Sigmoid colon (tissue), 7 donors: Measurements from ENCODE around the gene ZC3HAV1. TPM values are rescaled to one million over a fixed set of nuclear protein-coding genes. Genes with fewer than 3 reads are reported as not detected.

Source experiments
- DNase-seq: peaks from one replicate; pipeline ENCODE4 v3.0.0-alpha.2; 2019
- H3K27ac ChIP-seq, 4 donors: fragments of 200-600 bp; sonication (generic); one replicate each; pipeline ENCODE4 v1.5.1; 2016 to 2019; ENCODE audit warnings: mild to moderate bottlenecking in 1 of 4
- H3K27me3 ChIP-seq, 3 donors: fragments of 200-600 bp; sonication (generic); one replicate each; pipeline ENCODE4 v1.5.1; 2019; ENCODE audit warnings: mild to moderate bottlenecking in 1 of 3
- H3K36me3 ChIP-seq, 4 donors: fragments of 200-600 bp; sonication (generic); one replicate each; pipeline ENCODE4 v1.5.1; 2016 to 2019
- H3K4me1 ChIP-seq, 4 donors: fragments of 200-600 bp; sonication (generic); one replicate each; pipeline ENCODE4 v1.5.1; 2017 to 2019
- H3K4me3 ChIP-seq, 4 donors: fragments of 200-600 bp; sonication (generic); one replicate each; pipeline ENCODE4 v1.5.1; 2017 to 2019; ENCODE audit warnings: mild to moderate bottlenecking in 2 of 4, moderate library complexity in 1 of 4
- H3K9me3 ChIP-seq, 4 donors: fragments of 200-600 bp in 3 of 4; sonication (generic) in 3 of 4; one replicate each; pipeline versions ENCODE4 v1.5.1 to v1.6.1; 2013 to 2019
- CTCF ChIP-seq, 4 experiments: fragments of 450-650 bp in 3 of 4; fragments of 200-600 bp in 1 of 4; IDR thresholded peaks; one replicate each; pipeline ENCODE4 v1.5.1; 2016 to 2019; ENCODE audit warnings: antibody characterized with exemption in 4 of 4, mild to moderate bottlenecking in 3 of 4, moderate library complexity in 2 of 4
- EP300 ChIP-seq, 4 donors: sonication (generic); formaldehyde crosslinking; IDR thresholded peaks; one replicate each; pipeline ENCODE4 v1.6.1; 2017; ENCODE audit warnings: antibody characterized with exemption in 4 of 4
- POLR2A ChIP-seq, 2 donors: fragments of 450-650 bp; IDR thresholded peaks; one replicate each; pipeline ENCODE4 v1.6.1; 2016; ENCODE audit warnings: antibody characterized with exemption in 2 of 2, mild to moderate bottlenecking in 2 of 2, moderate library complexity in 2 of 2
- POLR2AphosphoS5 ChIP-seq, 4 donors: sonication (generic); formaldehyde crosslinking; IDR thresholded peaks; one replicate each; pipeline ENCODE4 v1.6.1; 2017; ENCODE audit warnings: antibody characterized with exemption in 4 of 4
- WGBS, 2 donors: extraction: QIAGEN DNeasy Blood & Tissue Kit; methylation state at CpG; one replicate each; pipeline ENCODE4 v1.1.7; 2013; 5-methylcytosine and 5-hydroxymethylcytosine counted together
- intact Hi-C: fragments of 100-400 bp; cut with DNase I; formaldehyde crosslinking; loops from one replicate; pipeline ENCODE4 v1.15.1; 2023
- polyA plus RNA-seq, 3 donors: library from polyadenylated mRNA; stranded (reverse); fragments of 200-250 nt; gene quantifications; one replicate each; pipeline ENCODE4 v1.2.3, GENCODE V29; 2013
- total RNA-seq, 4 donors: library from RNA; depleted of rRNA; stranded (reverse); fragments of >200 nt; gene quantifications; one replicate each; pipeline ENCODE4 v1.1.0, GENCODE V29; 2016
- donor health status: healthy with polysubstance abuse.
- donor health status: Bipolar disorder and iron deficiency.
- donor health status: healthy.

Gene ZC3HAV1
- total and polyA plus RNA-seq, 7 donors, result 4.2 to 29.1 (median 23.4) TPM

- peaks cover 11 to 74% (median 30%) of the 10 kb centered on the region in 4 donors for H3K36me3 ChIP-seq
- H3K4me3 ChIP-seq, result no peak overlapping the region
- intact Hi-C loops, result no loop called here
- H3K27me3 ChIP-seq, result no peaks in the 10 kb centered on the region
- no peak for TF ChIP-seq POLR2A (IDR thresholded peaks at IDR 0.05)
- no peak for TF ChIP-seq POLR2AphosphoS5 (IDR thresholded peaks at IDR 0.05)
- no peak for TF ChIP-seq CTCF (IDR thresholded peaks at IDR 0.05)
- no peak for TF ChIP-seq EP300 (IDR thresholded peaks at IDR 0.05)
- peaks cover 0 to 3% (median 0%) of the 10 kb centered on the region in 4 donors for H3K4me1 ChIP-seq
- DNase-seq, result no peak
- 71 to 86% methylated on average over 3 of the region's 3 CpGs for WGBS, 2 donors
- H3K9me3 ChIP-seq, result no peaks in the 10 kb centered on the region
- H3K27ac ChIP-seq, result no peak overlapping the region
Measured at GRCh38 chr7:139071680-139072079, 37.8 kb downstream of the ZC3HAV1 start.

GRCh38 chr7:139068544-139069399, 40.7 kb downstream of the ZC3HAV1 start:
- Histone ChIP-seq H3K27ac (no peak overlapping the region), H3K4me3 (no peak overlapping the region), H3K27me3 (no peaks in the 10 kb centered on the region), H3K36me3 (peaks cover 7 to 83% (median 46%) of the 10 kb centered on the region in 4 donors), H3K4me1 (no peaks in the 10 kb centered on the region), H3K9me3 (no peaks in the 10 kb centered on the region)
- intact Hi-C loops, result no loop called here
- WGBS, 2 donors, result 93 to 96% methylated on average over 9 of the region's 9 CpGs
- TF ChIP-seq POLR2A (IDR thresholded peaks at IDR 0.05), result no peak
- TF ChIP-seq EP300 (IDR thresholded peaks at IDR 0.05), result no peak
- no peak for TF ChIP-seq POLR2AphosphoS5 (IDR thresholded peaks at IDR 0.05)
- TF ChIP-seq CTCF (IDR thresholded peaks at IDR 0.05), result no peak
- no peak for DNase-seq

- 91 to 93% methylated on average over 9 of the region's 9 CpGs for WGBS, 2 donors
- Histone ChIP-seq H3K27me3 (no peaks in the 10 kb centered on the region), H3K36me3 (peaks cover 7 to 84% (median 35%) of the 10 kb centered on the region in 4 donors)
Measured at GRCh38 chr7:139066315-139066714, 43.2 kb downstream of the ZC3HAV1 start.

GRCh38 chr7:139065323-139065722, 44.2 kb downstream of the ZC3HAV1 start:
- no peak for DNase-seq
- intact Hi-C loops, result no loop called here
- Histone ChIP-seq H3K9me3 (no peaks in the 10 kb centered on the region), H3K4me3 (no peak overlapping the region), H3K4me1 (no peaks in the 10 kb centered on the region), H3K27ac (no peak overlapping the region), H3K27me3 (no peaks in the 10 kb centered on the region), H3K36me3 (peaks cover 9 to 94% (median 41%) of the 10 kb centered on the region in 4 donors)
- 81 to 82% methylated on average over 11 of the region's 11 CpGs for WGBS, 2 donors
- TF ChIP-seq POLR2A (IDR thresholded peaks at IDR 0.05) (no peak), EP300 (IDR thresholded peaks at IDR 0.05) (no peak), POLR2AphosphoS5 (IDR thresholded peaks at IDR 0.05) (no peak), CTCF (IDR thresholded peaks at IDR 0.05) (no peak)

More at GRCh38 chr7:139066315-139066714, 43.2 kb downstream of the ZC3HAV1 start:
- no peaks in the 10 kb centered on the region for H3K4me1 ChIP-seq
- H3K27ac ChIP-seq, result no peak overlapping the region
- intact Hi-C loops, result no loop called here
- no peak for DNase-seq
- H3K4me3 ChIP-seq, result no peak overlapping the region
- no peaks in the 10 kb centered on the region for H3K9me3 ChIP-seq
- TF ChIP-seq CTCF (IDR thresholded peaks at IDR 0.05) (no peak), POLR2AphosphoS5 (IDR thresholded peaks at IDR 0.05) (no peak), POLR2A (IDR thresholded peaks at IDR 0.05) (no peak), EP300 (IDR thresholded peaks at IDR 0.05) (no peak)
